ENCODE data around the gene STK11.

The STK11 gene

DNA sequence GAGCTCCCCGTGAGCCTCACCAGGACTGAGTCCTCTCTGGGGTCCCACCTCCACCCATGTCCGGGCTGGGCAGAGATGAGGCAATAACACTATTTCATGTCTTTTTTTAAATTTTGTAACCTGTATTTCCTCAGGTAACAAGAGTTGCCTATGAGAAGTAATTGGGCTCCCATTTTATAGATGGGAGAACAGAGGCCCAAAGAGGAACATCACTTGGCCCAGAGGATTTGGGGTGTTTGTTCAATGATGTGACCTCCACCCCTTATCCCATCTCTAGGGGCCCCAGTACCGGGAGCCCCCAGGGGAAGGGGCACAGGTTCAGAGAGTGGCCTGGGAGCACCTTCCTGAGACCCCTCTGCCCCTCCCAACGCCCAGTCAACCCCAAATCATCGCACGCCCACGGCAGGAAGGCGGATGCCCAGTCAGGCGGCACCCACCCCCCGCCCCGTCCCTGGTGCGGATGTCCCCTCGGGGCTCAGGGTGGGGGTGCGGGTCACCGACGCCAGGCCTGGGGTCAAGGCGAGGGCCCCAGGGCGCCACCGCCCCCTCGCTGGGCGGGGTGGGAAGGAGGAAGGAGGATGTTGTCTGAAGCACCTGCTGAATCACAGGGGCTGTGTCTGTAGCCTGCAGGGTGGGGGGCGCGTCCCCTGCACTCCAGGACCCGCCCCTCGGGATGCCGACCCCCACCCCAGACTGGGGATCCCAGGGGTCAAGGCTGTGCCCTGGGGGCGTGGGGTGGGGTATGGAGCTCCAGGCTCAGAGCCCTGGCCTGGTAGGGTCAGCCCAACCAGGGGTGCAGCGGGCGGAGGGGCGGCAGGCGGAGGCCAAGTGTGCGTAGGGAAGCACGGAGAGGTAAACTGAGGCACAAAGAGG lies 54.5 kb downstream of the STK11 start:
- DNase-seq (ENCODE audit: low spot score), result peak; percentile 65
- TF ChIP-seq, protein P1, sequence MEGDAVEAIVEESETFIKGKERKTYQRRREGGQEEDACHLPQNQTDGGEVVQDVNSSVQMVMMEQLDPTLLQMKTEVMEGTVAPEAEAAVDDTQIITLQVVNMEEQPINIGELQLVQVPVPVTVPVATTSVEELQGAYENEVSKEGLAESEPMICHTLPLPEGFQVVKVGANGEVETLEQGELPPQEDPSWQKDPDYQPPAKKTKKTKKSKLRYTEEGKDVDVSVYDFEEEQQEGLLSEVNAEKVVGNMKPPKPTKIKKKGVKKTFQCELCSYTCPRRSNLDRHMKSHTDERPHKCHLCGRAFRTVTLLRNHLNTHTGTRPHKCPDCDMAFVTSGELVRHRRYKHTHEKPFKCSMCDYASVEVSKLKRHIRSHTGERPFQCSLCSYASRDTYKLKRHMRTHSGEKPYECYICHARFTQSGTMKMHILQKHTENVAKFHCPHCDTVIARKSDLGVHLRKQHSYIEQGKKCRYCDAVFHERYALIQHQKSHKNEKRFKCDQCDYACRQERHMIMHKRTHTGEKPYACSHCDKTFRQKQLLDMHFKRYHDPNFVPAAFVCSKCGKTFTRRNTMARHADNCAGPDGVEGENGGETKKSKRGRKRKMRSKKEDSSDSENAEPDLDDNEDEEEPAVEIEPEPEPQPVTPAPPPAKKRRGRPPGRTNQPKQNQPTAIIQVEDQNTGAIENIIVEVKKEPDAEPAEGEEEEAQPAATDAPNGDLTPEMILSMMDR (IDR thresholded peaks at IDR 0.05; ENCODE audit: extremely low read depth, missing control alignments), result no peak

GRCh38 chr19:1260749-1261537 lies 55.4 kb downstream of the STK11 start:
- peak; percentile 98 for DNase-seq (ENCODE audit: low spot score)
- TF ChIP-seq, protein P1 (IDR thresholded peaks at IDR 0.05; ENCODE audit: extremely low read depth, missing control alignments), result no peak

GRCh38 chr19:1261538-1261797 lies 55.9 kb downstream of the STK11 start:
- TF ChIP-seq, protein P1 (IDR thresholded peaks at IDR 0.05; ENCODE audit: extremely low read depth, missing control alignments), result no peak
- DNase-seq (ENCODE audit: low spot score), result no peak

- TF ChIP-seq, protein P1 (IDR thresholded peaks at IDR 0.05; ENCODE audit: extremely low read depth, missing control alignments), result no peak
- no peak for DNase-seq (ENCODE audit: low spot score)
These were observed 56.4 kb downstream of the STK11 start for GRCh38 chr19:1261798-1262622.

DNA sequence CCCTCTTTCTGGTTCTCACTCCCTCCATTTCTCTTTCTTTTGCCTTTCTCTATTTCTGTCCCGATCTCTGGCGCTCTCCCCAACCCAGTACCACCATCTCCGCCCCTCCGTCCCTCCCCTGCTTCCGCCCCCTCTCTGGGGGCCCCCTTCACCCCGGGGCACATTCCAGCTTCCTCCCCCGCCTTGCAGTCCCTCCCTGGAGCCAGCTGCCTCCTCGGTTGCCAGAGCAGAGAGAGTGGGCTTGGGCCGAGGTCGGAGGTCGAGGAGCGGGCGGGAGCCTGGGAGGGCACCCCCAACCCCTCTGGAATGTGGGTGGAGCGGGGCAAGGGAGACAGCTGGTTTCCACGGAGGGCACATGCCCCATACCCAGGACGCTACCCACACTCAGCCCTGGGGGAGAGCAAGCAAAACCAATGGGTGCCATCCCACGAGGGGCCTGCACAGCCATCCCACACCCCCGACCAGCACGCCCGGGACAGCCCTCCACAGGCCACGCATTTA lies 57.1 kb downstream of the STK11 start:
- DNase-seq (ENCODE audit: low spot score), result no peak
- TF ChIP-seq, protein P1 (IDR thresholded peaks at IDR 0.05; ENCODE audit: extremely low read depth, missing control alignments), result no peak

DNA sequence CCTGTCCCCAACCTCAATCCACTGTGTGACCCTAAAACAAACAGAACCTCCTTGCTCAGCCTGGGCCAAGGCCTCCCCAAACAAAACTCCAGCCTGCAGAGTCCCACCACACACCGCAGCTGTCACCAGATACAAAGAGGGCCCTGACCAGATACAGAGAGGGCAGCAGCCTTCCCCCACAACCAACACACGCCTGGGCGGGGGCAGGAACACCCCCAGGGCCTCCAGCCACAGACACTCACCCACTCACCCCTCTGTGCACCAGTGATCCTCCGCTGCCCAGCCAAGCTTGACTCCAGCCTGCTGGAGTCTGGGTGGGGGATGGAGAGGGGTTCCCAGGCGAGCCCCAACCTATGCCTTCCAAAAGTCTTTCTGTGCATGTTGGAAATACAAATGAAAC lies 57.6 kb downstream of the STK11 start:
- TF ChIP-seq, protein P1 (IDR thresholded peaks at IDR 0.05; ENCODE audit: extremely low read depth, missing control alignments), result no peak
- DNase-seq (ENCODE audit: low spot score), result no peak

Data from GM20000 (cell line).